ENCODE data around the gene MCC. TPM values are rescaled to one million over a fixed set of nuclear protein-coding genes. Genes with fewer than 3 reads are reported as not detected.

Gene MCC
- total RNA-seq, 1 donor from 2014 or later = 20.6 TPM

DNA sequence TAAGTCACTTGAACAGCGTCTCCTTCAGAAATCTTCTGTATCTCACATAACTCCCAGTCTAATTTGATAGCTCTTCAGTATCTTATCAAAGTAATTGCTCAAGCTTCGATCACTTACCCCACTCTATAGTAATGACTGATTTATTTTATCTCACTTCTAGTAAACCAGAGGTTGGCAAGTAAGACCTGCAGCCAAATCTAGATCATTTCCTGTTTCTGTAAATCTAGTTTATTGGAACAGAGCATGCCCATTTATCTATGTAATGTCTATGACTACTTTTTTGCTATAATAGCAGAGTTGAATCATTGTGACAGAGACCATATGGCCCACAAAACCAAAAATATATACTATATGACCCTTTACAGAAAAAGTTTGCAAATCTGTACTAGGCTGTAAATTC lies 93.6 kb downstream of the MCC start:
- H3K4me3 ChIP-seq = no peak overlapping the region
- H3K9me3 ChIP-seq = no peaks in the 10 kb centered on the region
- TF ChIP-seq, protein P1, sequence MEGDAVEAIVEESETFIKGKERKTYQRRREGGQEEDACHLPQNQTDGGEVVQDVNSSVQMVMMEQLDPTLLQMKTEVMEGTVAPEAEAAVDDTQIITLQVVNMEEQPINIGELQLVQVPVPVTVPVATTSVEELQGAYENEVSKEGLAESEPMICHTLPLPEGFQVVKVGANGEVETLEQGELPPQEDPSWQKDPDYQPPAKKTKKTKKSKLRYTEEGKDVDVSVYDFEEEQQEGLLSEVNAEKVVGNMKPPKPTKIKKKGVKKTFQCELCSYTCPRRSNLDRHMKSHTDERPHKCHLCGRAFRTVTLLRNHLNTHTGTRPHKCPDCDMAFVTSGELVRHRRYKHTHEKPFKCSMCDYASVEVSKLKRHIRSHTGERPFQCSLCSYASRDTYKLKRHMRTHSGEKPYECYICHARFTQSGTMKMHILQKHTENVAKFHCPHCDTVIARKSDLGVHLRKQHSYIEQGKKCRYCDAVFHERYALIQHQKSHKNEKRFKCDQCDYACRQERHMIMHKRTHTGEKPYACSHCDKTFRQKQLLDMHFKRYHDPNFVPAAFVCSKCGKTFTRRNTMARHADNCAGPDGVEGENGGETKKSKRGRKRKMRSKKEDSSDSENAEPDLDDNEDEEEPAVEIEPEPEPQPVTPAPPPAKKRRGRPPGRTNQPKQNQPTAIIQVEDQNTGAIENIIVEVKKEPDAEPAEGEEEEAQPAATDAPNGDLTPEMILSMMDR (IDR thresholded peaks at IDR 0.05) = no peak
- H3K4me1 ChIP-seq = no peaks in the 10 kb centered on the region
- H3K27ac ChIP-seq = no peak overlapping the region
- intact Hi-C loops (cut with DNase I) = no loop called here
- ATAC-seq (no peak), DNase-seq (no peak)
- H3K27me3 ChIP-seq (ENCODE audit: low read depth) = no peaks in the 10 kb centered on the region
- H3K36me3 ChIP-seq = no peaks in the 10 kb centered on the region

- H3K9me3 ChIP-seq = no peaks in the 10 kb centered on the region
- TF ChIP-seq, protein P1 (IDR thresholded peaks at IDR 0.05) = no peak
- intact Hi-C loops (cut with DNase I) = no loop called here
- no peaks in the 10 kb centered on the region for H3K4me1 ChIP-seq
- no peak overlapping the region for H3K27ac ChIP-seq
- no peak overlapping the region for H3K4me3 ChIP-seq
- no peaks in the 10 kb centered on the region for H3K27me3 ChIP-seq (ENCODE audit: low read depth)
- no peak for ATAC-seq
- H3K36me3 ChIP-seq = no peaks in the 10 kb centered on the region
- no peak for DNase-seq
Measured at GRCh38 chr5:113390224-113390623, 98.0 kb downstream of the MCC start.

- TF ChIP-seq, protein P1 (IDR thresholded peaks at IDR 0.05) = no peak
- no peaks in the 10 kb centered on the region for H3K4me1 ChIP-seq
- H3K27me3 ChIP-seq (ENCODE audit: low read depth) = no peaks in the 10 kb centered on the region
- DNase-seq (no peak), ATAC-seq (no peak)
- H3K36me3 ChIP-seq = no peaks in the 10 kb centered on the region
- no peak overlapping the region for H3K4me3 ChIP-seq
- H3K27ac ChIP-seq = no peak overlapping the region
- intact Hi-C loops (cut with DNase I) = no loop called here
- H3K9me3 ChIP-seq = no peaks in the 10 kb centered on the region
Measured at GRCh38 chr5:113389116-113389515, 99.1 kb downstream of the MCC start.

DNA sequence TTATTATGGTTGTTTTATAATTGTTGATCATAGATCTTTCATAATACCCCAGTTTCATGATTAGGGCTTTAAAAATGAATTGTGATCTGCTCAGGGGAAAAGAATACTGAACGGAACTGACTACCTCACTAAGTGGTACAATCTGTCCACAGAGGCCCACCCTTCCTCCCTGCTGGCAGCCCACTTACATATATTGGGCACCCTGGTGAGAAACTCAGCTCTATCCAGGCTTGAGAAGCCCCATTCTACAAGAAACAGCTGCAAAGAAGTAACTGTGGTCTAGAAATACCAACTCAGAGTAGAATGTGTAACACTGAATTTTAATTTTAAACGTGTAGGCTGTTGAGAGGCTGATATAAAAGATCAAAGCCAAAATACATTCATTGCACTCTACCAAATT lies 100.4 kb downstream of the MCC start:
- ATAC-seq (no peak), DNase-seq (no peak)
- Histone ChIP-seq H3K9me3 (no peaks in the 10 kb centered on the region), H3K36me3 (no peaks in the 10 kb centered on the region), H3K4me1 (no peaks in the 10 kb centered on the region), H3K27me3 (ENCODE audit: low read depth) (no peaks in the 10 kb centered on the region), H3K27ac (no peak overlapping the region), H3K4me3 (no peak overlapping the region)
- intact Hi-C loops (cut with DNase I) = no loop called here
- TF ChIP-seq, protein P1 (IDR thresholded peaks at IDR 0.05) = no peak

DNA sequence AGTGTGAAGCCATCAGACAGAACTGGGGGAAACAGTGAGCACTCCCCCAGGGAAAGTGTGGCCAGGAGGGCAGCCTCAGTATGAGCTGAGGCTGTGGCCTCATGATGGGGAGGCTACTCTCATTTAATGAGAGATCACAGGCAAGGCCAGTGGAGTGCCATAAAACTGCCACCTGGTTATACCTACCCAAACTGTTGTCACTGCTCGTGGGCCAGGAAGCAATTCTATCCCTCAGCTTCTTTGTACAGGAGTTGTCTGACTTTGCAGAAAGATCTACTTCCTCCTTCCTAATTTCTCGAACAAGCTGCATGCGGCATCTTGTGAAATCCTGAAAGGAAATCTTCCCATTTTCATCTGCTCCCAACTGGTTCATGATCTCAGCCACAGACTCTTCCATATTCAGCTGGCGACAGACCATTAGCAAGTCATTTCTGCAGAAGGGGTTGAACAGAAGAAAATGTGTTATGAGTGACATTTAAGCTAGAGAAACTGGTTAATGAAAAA lies 103.4 kb downstream of the MCC start:
- no peak overlapping the region for H3K27ac ChIP-seq
- ATAC-seq = no peak
- intact Hi-C loops (cut with DNase I) = no loop called here
- peaks cover 6% of the 10 kb centered on the region for H3K27me3 ChIP-seq (ENCODE audit: low read depth)
- H3K36me3 ChIP-seq = no peaks in the 10 kb centered on the region
- H3K4me1 ChIP-seq = no peaks in the 10 kb centered on the region
- H3K4me3 ChIP-seq = no peak overlapping the region
- TF ChIP-seq, protein P1 (IDR thresholded peaks at IDR 0.05) = no peak
- DNase-seq = no peak
- no peaks in the 10 kb centered on the region for H3K9me3 ChIP-seq

- DNase-seq = no peak
- no peaks in the 10 kb centered on the region for H3K4me1 ChIP-seq
- H3K27ac ChIP-seq = no peak overlapping the region
- intact Hi-C loops (cut with DNase I) = no loop called here
- H3K27me3 ChIP-seq (ENCODE audit: low read depth) = peaks cover 6% of the 10 kb centered on the region
- TF ChIP-seq, protein P1 (IDR thresholded peaks at IDR 0.05) = no peak
- H3K9me3 ChIP-seq = no peaks in the 10 kb centered on the region
- no peak overlapping the region for H3K4me3 ChIP-seq
- no peaks in the 10 kb centered on the region for H3K36me3 ChIP-seq
- ATAC-seq = no peak
Measured at GRCh38 chr5:113382731-113383130, 105.5 kb downstream of the MCC start.
